SK-MEL-5 (cell line): ENCODE data around the gene CCDC27. TPM values are rescaled to one million over a fixed set of nuclear protein-coding genes. Genes with fewer than 3 reads are reported as not detected.
"Not testable (repeated sequence)": the region's sequence is repeated elsewhere in the genome, so short reads cannot be mapped to it uniquely, and the experiment has no call there.

ENCODE experiments used
- DNase-seq: peaks from one replicate; pipeline ENCODE4 v3.0.0-alpha.2; 2016; ENCODE audit warnings: low read depth, low spot score
- in situ Hi-C: cut with HindIII; loops from 2 replicates; pipeline ENCODE4 v1.10.0; 2016; ENCODE audit warnings: low sequenced_read_pairs, high pct_unique_total_duplicates, low pct_unique_long_range_greater_than_20kb
- total RNA-seq: library from RNA; depleted of rRNA; stranded (reverse); fragments of >200 nt; shearing (Covaris generic); gene quantifications from 2 replicates; pipeline ENCODE4 v1.2.3, GENCODE V29; 2014

Gene CCDC27
- total RNA-seq, 1 experiment from 2014 or later = 0.05 TPM

- in situ Hi-C loops = no loop called here
- no peak for DNase-seq
Observed at GRCh38 chr1:3795453-3796214, 43.4 kb downstream of the CCDC27 start.

- in situ Hi-C loops = no loop called here
- peak; percentile 90 for DNase-seq
Observed at GRCh38 chr1:3796215-3797061, 44.2 kb downstream of the CCDC27 start, which contains the start of gene LRRC47. Gene LRRC47, minus strand, starts transcription at chr1:3796498. Its CDS starts 22 bp downstream, at chr1:3796476.

GRCh38 chr1:3799976-3800685 lies 47.9 kb downstream of the CCDC27 start:
- in situ Hi-C loops = no loop called here

GRCh38 chr1:3800795-3801194 lies 48.5 kb downstream of the CCDC27 start:
- DNase-seq, in situ Hi-C loops: not testable (repeated sequence)

More at GRCh38 chr1:3799976-3800685, 47.9 kb downstream of the CCDC27 start:
- DNase-seq = no peak

- no peak for DNase-seq
- in situ Hi-C loops = no loop called here
Observed at GRCh38 chr1:3803905-3804626, 51.8 kb downstream of the CCDC27 start.

- DNase-seq, in situ Hi-C loops: not testable (repeated sequence)
Observed at GRCh38 chr1:3804627-3804944, 52.3 kb downstream of the CCDC27 start.

GRCh38 chr1:3805038-3805437 lies 52.8 kb downstream of the CCDC27 start:
- in situ Hi-C loops = no loop called here
- no peak for DNase-seq

- no peak for DNase-seq
- in situ Hi-C loops = no loop called here
Observed at GRCh38 chr1:3807769-3808168, 55.5 kb downstream of the CCDC27 start.

- no peak for DNase-seq
- in situ Hi-C loops = no loop called here
Observed at GRCh38 chr1:3809680-3810079, 57.4 kb downstream of the CCDC27 start.

- in situ Hi-C loops, DNase-seq: not testable (repeated sequence)
Observed at GRCh38 chr1:3810149-3810761, 58.0 kb downstream of the CCDC27 start.

- DNase-seq = no peak
- in situ Hi-C loops = no loop called here
Observed at GRCh38 chr1:3811595-3811911, 59.3 kb downstream of the CCDC27 start.

- no peak for DNase-seq
- in situ Hi-C loops = no loop called here
Observed at GRCh38 chr1:3814065-3814464, 61.8 kb downstream of the CCDC27 start.

- in situ Hi-C loops = no loop called here
- DNase-seq = no peak
Observed at GRCh38 chr1:3814771-3815561, 62.7 kb downstream of the CCDC27 start.

- in situ Hi-C loops = no loop called here
- DNase-seq = no peak
Observed at GRCh38 chr1:3816331-3817137, 64.3 kb downstream of the CCDC27 start.

- DNase-seq = no peak
- in situ Hi-C loops = no loop called here
Observed at GRCh38 chr1:3817138-3817740, 65.0 kb downstream of the CCDC27 start.
